Colon (tissue), 2 donors: ENCODE measurements around the gene RNF144B.
"Not testable (repeated sequence)": the region's sequence is repeated elsewhere in the genome, so short reads cannot be mapped to it uniquely, and the experiment has no call there.

Experiments
- FAIRE-seq: peaks from 2 replicates; lab custom pipeline; 2012; peaks lifted over from hg19 to GRCh38; lab: Jason Lieb, UNC
- donor health status: control.
- donor health status: control.

The RNF144B gene

DNA sequence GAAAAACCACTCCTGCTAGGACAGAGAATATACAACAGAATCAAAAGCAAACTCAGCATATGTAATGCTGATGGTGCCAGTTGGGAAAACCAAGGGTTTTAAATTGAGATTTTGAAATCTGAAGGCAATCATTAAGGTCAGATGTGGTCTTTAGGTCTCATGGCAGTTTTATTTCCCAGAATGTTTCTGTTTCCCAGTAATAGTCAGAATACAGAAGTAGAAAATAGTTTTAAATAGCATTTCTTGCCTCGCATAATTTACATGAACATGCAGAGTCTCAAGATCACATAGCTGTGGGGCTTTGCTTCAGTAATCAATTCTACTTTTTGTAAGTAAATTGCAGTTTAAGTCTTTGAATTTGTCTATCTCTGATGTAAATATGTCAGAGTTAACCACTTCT, 58.1 kb downstream of the RNF144B start:
- FAIRE-seq = no peak

DNA sequence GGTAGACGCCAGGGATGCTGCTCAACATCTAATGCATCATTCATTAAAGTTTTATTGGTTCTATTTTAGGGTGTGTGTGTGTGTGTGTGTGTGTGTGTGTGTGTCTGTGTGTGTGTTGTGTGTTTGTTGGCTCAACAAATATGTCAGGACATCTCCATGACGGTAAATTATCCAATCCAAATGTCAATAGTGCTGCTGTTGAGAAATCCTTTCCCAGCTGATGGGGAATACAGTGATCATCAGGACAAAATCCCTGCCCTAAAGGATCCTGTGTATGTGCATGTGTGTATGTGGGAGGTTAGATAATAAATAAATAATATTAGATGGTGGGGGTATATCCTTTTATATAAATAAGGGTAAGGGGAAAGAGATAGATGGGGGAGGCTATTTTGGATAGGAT, 59.6 kb downstream of the RNF144B start:
- FAIRE-seq = no peak

GRCh38 chr6:18447552-18447951, 60.4 kb downstream of the RNF144B start:
- no peak for FAIRE-seq

- no peak for FAIRE-seq
Measured at GRCh38 chr6:18451756-18452155, 64.6 kb downstream of the RNF144B start.

DNA sequence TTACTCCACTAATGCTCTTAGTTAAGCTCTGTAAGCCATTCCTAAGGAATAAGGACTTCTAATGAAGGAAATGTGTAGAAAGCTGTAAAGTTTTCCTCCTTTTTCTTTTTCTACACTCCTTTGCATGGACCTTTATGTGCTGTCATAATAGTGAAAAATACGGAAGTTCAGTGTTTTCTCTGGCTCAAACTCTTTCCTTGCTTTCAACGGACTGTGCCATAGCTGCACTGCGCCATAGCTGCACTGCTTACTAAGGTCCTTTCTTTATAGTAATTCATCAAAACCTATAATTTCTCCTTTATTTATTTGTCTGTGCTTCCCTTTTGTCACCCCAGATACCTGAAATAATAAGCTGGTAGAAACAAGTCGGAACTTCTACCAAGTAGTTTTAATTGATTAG, 67.3 kb downstream of the RNF144B start:
- FAIRE-seq = no peak

GRCh38 chr6:18457065-18457737, 70.1 kb downstream of the RNF144B start:
- no peak for FAIRE-seq

DNA sequence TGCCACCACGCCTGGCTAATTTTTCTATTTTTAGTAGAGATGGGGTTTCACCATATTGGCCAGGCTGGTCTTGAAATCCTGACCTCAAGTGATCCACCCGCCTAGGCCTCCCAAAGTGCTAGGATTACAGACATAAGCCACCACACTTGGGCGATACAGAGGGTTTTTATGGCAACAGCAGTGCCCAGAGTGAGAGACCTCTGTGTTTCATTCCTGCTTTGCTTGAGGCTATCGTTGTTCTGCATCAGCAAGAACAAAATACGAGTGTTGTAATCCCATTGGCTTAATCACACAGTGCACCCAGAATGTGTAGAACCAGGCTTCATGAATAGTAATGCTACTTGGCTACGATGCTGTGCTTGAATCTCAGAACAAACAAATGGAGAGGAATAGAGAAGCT, 70.9 kb downstream of the RNF144B start:
- not testable (repeated sequence) for FAIRE-seq

- no peak for FAIRE-seq
Measured at GRCh38 chr6:18463429-18463828, 76.3 kb downstream of the RNF144B start.

DNA sequence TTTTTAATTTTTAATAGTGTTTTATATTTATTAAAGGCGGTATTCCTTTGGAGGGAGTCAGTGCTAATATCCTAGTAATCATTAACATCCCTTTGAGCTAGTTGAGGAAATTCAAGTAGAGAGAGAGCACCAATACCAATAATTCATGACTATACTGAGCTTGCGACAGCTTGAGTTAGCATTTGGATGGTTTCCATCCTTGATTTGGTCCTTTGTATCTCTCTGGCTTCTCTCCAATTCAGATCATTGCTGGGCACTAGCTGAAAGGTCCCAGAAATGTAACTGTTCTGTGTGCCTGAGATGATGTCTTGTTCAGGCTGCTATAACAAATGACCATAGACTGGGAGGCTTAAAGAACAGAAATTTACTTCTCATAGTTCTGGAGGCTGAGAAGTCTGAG, 77.0 kb downstream of the RNF144B start:
- FAIRE-seq = no peak

DNA sequence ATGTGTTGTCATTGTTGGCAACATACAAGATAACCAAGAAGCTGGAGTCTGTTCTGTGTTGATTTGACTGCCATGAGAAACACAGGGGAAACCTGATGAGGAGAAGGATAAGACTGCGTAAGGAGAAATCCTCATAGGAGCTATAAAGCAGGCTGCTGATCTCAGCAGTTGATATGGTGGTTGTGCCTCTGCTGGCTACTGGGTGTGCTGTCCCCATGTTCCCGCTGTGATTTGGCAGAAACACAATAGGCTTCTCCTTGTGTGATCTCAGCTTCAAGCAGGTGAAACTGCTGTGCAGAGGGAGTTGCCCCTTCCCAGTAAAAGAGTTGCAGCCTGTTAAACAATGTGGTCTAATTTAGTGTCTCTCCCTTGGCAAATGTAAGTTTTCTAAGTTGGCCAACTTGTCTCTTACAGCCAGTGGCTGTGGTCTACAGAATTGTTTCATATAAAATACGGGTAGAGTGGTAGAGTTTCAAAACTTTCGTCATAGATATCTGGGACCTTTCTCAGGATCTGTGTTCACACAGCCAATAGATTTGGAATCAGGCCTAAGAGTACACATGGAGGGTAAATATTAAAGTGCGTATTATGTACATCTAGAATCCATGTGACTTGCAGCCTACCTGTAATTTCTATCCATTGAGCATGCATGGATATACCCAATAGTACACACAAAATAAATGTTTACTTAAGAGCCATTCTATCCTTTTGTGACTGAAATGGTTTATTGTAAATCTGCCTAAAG, 78.4 kb downstream of the RNF144B start:
- no peak for FAIRE-seq

- no peak for FAIRE-seq
Measured at GRCh38 chr6:18467741-18468502, 80.8 kb downstream of the RNF144B start.

GRCh38 chr6:18468503-18468843, 81.3 kb downstream of the RNF144B start:
- FAIRE-seq = no peak

- no peak for FAIRE-seq
Measured at GRCh38 chr6:18469536-18469935, 82.4 kb downstream of the RNF144B start.

GRCh38 chr6:18471232-18471964, 84.2 kb downstream of the RNF144B start:
- FAIRE-seq = no peak

GRCh38 chr6:18472941-18473340, 85.8 kb downstream of the RNF144B start:
- no peak for FAIRE-seq

DNA sequence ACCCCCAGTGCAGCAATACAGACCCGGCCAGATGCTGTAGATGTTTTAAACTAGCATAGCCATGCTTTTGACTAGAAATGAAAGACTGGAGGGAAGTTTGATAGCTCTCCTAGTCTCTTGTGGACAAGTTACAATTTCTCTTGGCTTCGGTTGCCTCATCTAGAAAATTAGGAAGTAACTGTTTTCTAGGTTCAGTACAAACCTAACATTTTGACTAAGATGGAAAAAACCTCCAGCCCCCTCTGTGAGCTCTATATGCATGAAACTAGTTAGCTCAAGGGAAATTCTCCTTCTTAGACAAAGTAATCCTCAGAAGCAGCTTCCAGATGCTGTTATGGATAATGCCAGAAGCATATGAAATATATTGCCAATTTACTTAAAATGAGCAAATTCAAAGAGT, 86.6 kb downstream of the RNF144B start:
- FAIRE-seq = no peak

GRCh38 chr6:18477301-18477941, 90.3 kb downstream of the RNF144B start:
- FAIRE-seq = no peak

DNA sequence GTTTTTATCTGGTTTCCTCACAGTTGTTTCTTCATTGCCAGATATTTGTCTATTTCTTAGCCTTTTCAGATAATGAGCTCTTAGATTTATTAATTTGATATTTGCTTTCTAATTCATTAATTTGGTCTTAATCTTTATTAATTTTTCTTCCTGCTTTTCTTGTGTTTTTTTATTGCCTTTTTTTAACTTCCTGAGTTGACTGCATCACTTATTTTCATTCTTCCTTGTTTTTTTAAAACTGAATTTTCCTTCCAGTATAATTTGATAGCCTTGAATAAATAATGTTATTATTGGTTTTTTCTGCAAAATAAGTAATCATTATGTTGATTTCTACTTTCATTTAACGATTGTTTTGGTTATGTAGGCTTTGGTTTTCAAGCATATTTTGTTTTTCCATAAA, 91.5 kb downstream of the RNF144B start:
- no peak for FAIRE-seq

DNA sequence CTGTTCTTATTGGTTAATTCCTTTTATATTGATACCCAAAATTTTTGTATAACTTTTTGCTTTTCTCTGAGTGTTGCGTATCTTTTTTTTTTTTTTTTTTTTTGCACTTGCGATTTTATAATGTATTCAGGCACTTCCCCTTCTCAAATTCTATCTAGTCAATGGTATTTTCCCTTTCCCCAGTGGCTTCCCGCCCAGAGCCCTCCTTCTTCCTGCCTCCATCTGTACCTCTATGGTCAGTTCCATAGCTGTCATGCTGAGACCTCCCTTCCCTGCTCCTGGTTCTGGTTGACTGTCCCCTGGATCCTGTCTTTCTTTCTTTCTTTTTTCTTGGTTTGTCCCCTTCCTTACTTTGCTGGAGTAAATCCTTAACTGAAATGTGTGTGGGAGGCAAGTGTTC, 94.7 kb downstream of the RNF144B start:
- FAIRE-seq = no peak

DNA sequence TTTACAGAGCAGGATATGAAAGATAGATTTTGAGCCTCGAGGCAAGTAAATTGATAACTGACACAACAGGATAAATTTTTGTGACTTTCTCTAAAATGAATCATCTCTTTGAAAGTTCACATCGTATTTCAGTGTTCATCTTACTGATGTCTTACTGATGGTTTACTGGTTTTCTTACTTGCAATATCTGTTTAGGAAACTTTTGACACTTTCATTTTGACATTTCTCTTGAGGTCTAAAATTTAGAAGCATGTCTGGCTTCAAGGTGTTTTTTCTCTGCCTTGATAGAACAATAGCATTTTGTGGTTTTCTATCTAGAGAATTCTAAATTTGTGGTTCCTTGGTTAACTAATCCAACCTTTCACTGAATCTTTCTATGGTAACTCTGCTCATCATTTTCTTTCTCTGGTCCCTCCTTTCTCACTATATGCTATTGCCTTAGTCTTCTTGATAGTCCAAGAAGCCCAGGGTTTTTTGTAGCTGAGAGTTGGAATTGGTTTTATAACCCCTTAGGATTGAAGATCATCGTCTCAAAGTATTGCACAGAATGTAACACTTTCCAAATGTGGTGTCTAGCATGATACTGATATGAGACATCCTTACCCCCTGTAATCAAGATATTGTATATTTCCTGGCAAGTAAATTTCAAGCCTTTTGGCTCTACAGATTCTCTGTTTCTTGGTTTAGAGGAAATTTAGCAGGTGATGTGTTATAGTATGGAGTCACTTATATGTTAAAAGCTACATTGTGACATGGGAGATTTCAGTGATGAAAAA, 98.7 kb downstream of the RNF144B start:
- FAIRE-seq = no peak

DNA sequence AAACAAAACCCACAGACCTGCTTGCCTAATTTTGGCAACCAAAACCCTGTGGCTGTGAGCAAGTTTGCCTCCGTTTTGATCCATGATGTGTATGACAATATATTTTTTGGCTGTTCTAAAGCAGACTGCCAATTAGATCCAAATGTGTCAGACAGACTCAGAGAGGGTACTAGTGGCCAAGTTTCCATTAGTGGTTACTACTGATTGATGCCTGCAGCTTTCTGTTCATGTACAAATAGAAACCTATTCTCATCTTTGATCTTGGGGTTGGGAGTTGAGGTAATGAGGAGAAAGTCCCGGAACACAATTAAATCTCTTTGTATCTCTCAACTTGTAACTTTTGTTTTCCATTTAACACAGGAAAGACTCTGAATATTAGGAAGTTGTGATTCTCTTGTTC, 100.9 kb downstream of the RNF144B start:
- FAIRE-seq = no peak
